GM12892 (cell line): ENCODE measurements around the gene ARHGAP15.

Experiments used
- DNase-seq: peaks from one replicate; pipeline ENCODE4 v3.0.0; 2011; ENCODE audit not compliant: insufficient read length
- FAIRE-seq: peaks from 2 replicates; lab custom pipeline; 2011; peaks lifted over from hg19 to GRCh38; lab: Jason Lieb, UNC
- POLR2A ChIP-seq: IDR thresholded peaks from 2 replicates; pipeline ENCODE4 v1.6.1; 2011; ENCODE audit warnings: low read depth, low read length, control low read depth
- POLR2AphosphoS5 ChIP-seq: IDR thresholded peaks from 2 replicates; pipeline ENCODE4 v1.6.1; 2011; ENCODE audit warnings: low read depth, low read length, control low read depth
- TAF1 ChIP-seq: IDR thresholded peaks from 2 replicates; pipeline ENCODE4 v1.6.1; 2011; ENCODE audit warnings: low read depth, mild to moderate bottlenecking, control low read depth, low read length, borderline replicate concordance

Gene ARHGAP15

GRCh38 chr2:143231254-143231645, 102.0 kb downstream of the ARHGAP15 start:
- DNase-seq (no peak), FAIRE-seq (no peak)
- TF ChIP-seq TAF1: no peak
- TF ChIP-seq POLR2A: no peak
- TF ChIP-seq POLR2AphosphoS5: no peak

GRCh38 chr2:143237146-143237777, 108.0 kb downstream of the ARHGAP15 start:
- TF ChIP-seq POLR2AphosphoS5 (no peak), TAF1 (no peak), POLR2A (no peak)
- no peak for FAIRE-seq
- no peak for DNase-seq

DNA sequence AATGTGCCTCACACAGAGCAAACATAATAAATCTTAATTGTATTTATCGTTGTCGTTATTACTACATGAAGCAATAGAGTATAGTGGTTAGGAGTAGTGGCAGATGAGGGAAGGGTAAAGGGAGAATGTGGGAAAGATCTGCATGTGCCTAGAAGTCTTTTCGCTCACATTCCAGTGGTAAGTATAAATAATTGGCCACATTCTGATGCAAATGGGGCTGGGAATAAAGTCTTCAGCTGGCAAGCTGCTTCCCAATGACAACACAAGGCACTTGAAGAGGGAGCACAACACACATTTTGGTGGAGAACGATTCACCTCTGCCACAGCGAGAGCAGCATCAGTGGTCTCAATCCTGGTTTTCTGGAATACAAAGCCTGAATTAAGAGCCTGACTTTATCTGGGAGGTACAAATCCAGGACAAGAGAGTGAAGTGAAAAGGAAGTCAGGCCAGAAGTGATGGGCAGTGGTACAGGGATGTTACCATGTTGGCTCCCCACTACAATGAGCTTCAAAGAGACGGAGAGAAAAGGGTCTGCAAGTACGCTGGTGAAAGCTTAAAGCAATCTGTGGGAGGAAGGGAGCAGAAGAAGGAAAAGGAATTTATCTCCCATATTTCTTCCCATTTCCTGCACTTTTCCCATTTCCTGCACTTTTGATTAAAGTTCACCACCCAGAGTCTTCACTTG, 112.3 kb downstream of the ARHGAP15 start:
- no peak for FAIRE-seq

DNA sequence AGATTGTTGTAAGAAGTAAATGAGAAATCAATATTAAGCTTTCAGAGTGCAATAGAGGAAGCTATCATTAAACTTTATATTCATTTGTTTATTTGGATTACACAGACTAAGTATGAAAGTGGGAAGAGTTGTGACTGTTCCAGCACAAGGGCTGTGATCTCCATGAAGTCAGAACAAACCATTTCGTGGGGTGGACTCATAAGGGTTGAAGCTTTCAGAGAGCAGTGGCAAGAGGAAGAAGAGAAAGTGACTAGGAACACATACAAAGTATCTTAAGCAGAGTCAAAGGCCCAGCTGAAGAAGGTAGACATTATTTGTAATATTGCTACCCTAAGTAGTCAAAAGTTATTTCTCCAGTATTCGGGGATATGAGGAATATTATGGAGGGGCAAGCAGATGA, 117.0 kb downstream of the ARHGAP15 start:
- no peak for DNase-seq
- FAIRE-seq: peak; percentile 40
- no peak for TF ChIP-seq TAF1
- TF ChIP-seq POLR2AphosphoS5: no peak
- TF ChIP-seq POLR2A: no peak

More for the DNA sequence above, 112.3 kb downstream of the ARHGAP15 start:
- DNase-seq: no peak
- TF ChIP-seq POLR2AphosphoS5: no peak
- TF ChIP-seq TAF1: no peak

- DNase-seq (no peak), FAIRE-seq (no peak)
- TF ChIP-seq TAF1: no peak
- no peak for TF ChIP-seq POLR2A
- no peak for TF ChIP-seq POLR2AphosphoS5
These were observed 117.9 kb downstream of the ARHGAP15 start for GRCh38 chr2:143246815-143247744.

GRCh38 chr2:143248631-143249030, 119.4 kb downstream of the ARHGAP15 start:
- FAIRE-seq (no peak), DNase-seq (no peak)
- TF ChIP-seq POLR2AphosphoS5 (no peak), POLR2A (no peak), TAF1 (no peak)

GRCh38 chr2:143251681-143252080, 122.5 kb downstream of the ARHGAP15 start:
- TF ChIP-seq TAF1 (no peak), POLR2AphosphoS5 (no peak), POLR2A (no peak)
- peak; percentile 27 for FAIRE-seq

GRCh38 chr2:143252138-143252907, 123.1 kb downstream of the ARHGAP15 start:
- TF ChIP-seq POLR2AphosphoS5 (no peak), POLR2A (no peak), TAF1 (no peak)

More at GRCh38 chr2:143251681-143252080, 122.5 kb downstream of the ARHGAP15 start:
- DNase-seq: no peak

GRCh38 chr2:143254110-143254509, 124.9 kb downstream of the ARHGAP15 start:
- DNase-seq: no peak
- TF ChIP-seq TAF1 (no peak), POLR2A (no peak), POLR2AphosphoS5 (no peak)

More at GRCh38 chr2:143252138-143252907, 123.1 kb downstream of the ARHGAP15 start:
- FAIRE-seq (no peak), DNase-seq (no peak)

GRCh38 chr2:143255086-143255485, 125.9 kb downstream of the ARHGAP15 start:
- no peak for TF ChIP-seq POLR2AphosphoS5
- no peak for TF ChIP-seq POLR2A
- no peak for DNase-seq
- no peak for FAIRE-seq

More at GRCh38 chr2:143254110-143254509, 124.9 kb downstream of the ARHGAP15 start:
- no peak for FAIRE-seq

- DNase-seq (no peak), FAIRE-seq (peak; percentile 82)
- TF ChIP-seq POLR2AphosphoS5 (no peak), TAF1 (no peak), POLR2A (no peak)
These were observed 126.7 kb downstream of the ARHGAP15 start for GRCh38 chr2:143255899-143256298.
